ENCODE results near the gene IMMT.

DNA sequence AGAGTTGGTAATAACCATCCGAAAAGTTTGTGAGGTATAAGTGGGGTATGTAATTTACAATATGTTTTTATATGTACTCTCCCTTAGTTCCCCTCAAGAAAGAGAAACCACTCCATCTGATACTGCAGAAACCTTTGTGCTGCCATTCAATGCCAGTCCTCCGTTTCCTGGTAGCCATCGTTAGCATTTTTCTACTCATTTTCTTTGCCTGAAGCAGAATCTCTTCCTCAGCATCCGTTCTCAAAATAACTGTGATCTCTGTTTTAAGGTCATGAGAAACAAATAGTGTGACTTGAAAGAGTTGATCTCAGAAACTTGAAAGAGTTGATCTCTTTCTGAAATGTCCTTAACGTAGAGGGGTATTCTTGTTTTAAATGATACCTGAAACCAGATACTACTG is 88.2 kb downstream of the IMMT start:
- TF ChIP-seq GATA2 (IDR thresholded peaks at IDR 0.05; ENCODE audit: low read depth, low read length) (no peak), GATA3 (IDR thresholded peaks at IDR 0.05; ENCODE audit: low read depth, low read length) (no peak)

All from SH-SY5Y (cell line).